AG09309 (cell line): ENCODE measurements around the gene LUZP1.

Source experiments
- DNase-seq: peaks from one replicate; pipeline ENCODE4 v3.0.0-alpha.2; 2010; ENCODE audit warnings: low read depth
- H3K4me3 ChIP-seq: 2 replicates; pipeline ENCODE4 v1.5.1; 2011; ENCODE audit warnings: mild to moderate bottlenecking, low read depth, low read length, moderate library complexity; ENCODE audit not compliant: control insufficient read depth
- CTCF ChIP-seq: IDR thresholded peaks from 2 replicates; pipeline ENCODE4 v1.5.1; 2011; ENCODE audit warnings: mild to moderate bottlenecking, low read depth, low read length, inconsistent platforms; ENCODE audit not compliant: insufficient read depth, control insufficient read depth; ENCODE audit errors: missing control alignments

Gene LUZP1

GRCh38 chr1:23188434-23188884 lies 19.8 kb upstream of the LUZP1 start:
- DNase-seq, result no peak
- no peak overlapping the region for H3K4me3 ChIP-seq
- TF ChIP-seq CTCF, result no peak

- no peak for DNase-seq
- H3K4me3 ChIP-seq, result no peak overlapping the region
- no peak for TF ChIP-seq CTCF
These were observed 19.0 kb upstream of the LUZP1 start for GRCh38 chr1:23187637-23188036.

- TF ChIP-seq CTCF, result no peak
- no peak overlapping the region for H3K4me3 ChIP-seq
- no peak for DNase-seq
These were observed 16.7 kb upstream of the LUZP1 start for GRCh38 chr1:23185381-23185780.

- peak overlapping the region; percentile 32 for H3K4me3 ChIP-seq
- no peak for DNase-seq
- peak; percentile 64 for TF ChIP-seq CTCF
These were observed 15.7 kb upstream of the LUZP1 start for GRCh38 chr1:23184212-23184934.

- H3K4me3 ChIP-seq, result no peak overlapping the region
- TF ChIP-seq CTCF, result no peak
- no peak for DNase-seq
These were observed 11.2 kb upstream of the LUZP1 start for GRCh38 chr1:23179862-23180261.

GRCh38 chr1:23178950-23179349 lies 10.3 kb upstream of the LUZP1 start:
- H3K4me3 ChIP-seq, result no peak overlapping the region
- peak; percentile 20 for TF ChIP-seq CTCF
- DNase-seq, result no peak

- no peak for TF ChIP-seq CTCF
- H3K4me3 ChIP-seq, result no peak overlapping the region
- no peak for DNase-seq
These were observed 9.8 kb upstream of the LUZP1 start for GRCh38 chr1:23178414-23178813.
